G401.6 (cell line): Measurements from ENCODE around the gene ZSWIM5.
"Not testable (repeated sequence)": the region's sequence is repeated elsewhere in the genome, so short reads cannot be mapped to it uniquely, and the experiment has no call there.

Source experiments
- FAIRE-seq: peaks from 2 replicates; lab custom pipeline; 2012; peaks lifted over from hg19 to GRCh38; lab: Jason Lieb, UNC

ZSWIM5 gene

DNA sequence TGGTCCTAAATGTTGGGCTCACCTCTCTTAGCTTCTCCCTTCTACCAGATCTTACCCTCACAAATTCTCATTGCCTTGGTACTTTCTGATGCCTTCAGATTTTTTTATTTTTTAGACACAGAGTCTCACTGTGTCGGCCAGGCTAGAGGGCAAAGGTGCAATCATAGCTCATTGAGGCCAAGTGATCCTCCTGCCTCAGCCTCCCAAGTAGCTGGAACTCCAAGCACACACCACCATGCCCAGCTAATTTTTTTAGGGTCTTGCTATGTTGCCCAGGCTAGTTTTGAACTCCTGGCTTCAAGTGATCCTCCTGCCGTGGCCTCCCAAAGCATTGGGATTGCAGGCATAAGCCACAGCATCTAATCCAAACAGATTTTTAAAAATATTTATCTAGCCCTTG is 69.4 kb downstream of the ZSWIM5 start:
- no peak for FAIRE-seq

DNA sequence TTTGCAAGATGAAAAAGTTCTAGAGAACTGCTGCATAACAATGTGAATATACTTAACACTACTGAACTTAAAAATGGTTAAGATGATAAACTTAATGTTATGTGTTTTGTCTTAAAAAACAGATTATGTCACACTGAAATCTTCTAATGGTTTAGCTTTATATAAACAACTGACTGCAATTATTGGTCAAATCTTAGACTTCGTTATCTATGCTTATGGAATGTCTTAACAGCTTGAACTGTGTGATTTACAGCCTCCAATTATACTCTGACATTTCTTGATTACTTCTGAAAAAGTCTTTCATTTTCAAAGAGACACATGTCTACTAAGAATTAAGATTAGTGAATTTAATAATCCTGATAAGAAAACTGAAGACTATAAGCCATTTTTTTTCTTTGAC is 71.1 kb downstream of the ZSWIM5 start:
- FAIRE-seq = no peak

DNA sequence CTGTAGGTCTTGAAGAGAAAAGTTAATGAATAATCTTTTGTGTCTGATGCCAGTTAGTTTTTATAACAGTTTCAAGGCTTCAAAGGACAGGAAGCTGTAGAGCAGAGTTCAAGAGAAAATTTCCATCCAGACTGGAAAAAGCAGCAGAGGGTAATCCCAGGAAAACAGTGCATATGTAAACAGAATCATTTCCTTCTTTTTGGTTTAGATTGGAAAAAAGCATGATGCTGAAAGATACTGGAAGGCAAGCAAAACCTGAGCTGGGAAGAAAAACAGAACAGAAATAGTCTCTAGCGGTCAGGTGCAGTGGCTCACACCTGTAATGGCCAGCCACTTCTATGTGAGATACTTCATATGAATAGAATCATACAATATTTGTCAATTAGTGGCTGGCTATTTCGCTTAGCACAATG is 71.9 kb downstream of the ZSWIM5 start:
- FAIRE-seq = no peak

DNA sequence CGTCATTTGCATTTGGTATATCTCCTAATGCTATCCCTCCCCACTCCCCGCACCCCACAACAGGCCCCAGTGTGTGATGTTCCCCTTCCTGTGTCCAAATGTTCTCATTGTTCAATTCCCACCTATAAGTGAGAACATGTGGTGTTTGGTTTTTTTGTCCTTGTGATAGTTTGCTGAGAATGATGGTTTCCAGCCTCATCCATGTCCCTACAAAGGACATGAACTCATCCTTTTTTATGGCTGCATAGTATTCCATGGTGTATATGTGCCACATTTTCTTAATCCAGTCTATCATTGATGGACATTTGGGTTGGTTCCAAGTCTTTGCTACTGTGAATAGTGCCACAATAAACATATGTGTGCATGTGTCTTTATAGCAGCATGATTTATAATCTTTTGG is 73.7 kb downstream of the ZSWIM5 start:
- not testable (repeated sequence) for FAIRE-seq

DNA sequence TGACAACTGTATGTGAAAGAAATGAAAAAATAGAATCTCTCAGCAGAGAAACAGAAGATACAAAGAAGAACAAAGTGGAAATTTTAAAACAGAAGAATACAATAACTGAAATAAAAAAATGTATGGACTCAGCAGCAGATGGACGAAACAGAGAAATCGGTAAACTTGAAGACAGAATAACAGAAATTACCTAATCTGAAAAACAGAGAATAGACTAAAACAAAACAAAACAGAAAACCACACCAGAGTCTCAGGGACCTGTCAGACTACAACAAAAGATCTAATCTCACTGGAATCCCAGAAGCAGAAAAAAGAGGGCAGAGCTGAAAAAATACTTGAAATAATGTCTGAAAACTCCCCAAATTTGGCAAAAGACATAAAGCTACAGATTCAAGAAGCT is 83.0 kb downstream of the ZSWIM5 start:
- no peak for FAIRE-seq

DNA sequence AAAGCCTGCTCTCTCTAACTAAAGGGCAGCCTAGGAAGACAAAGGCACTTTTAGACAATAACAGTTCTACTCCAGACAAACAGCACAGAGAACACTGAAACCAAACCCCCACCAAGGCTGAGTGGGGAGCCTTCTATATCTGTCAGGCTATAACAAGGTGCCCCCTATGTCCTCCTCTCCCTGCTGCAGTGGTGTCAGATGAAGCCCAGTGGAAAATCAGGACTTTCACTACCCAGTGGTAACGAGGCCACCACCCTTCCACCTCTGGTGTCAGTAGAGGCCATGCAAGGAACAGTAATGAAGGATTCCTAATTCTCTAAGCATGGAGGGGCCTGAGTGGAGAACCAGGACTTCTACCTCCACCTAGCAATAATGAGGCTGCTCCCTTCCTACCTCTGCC is 83.7 kb downstream of the ZSWIM5 start:
- no peak for FAIRE-seq

DNA sequence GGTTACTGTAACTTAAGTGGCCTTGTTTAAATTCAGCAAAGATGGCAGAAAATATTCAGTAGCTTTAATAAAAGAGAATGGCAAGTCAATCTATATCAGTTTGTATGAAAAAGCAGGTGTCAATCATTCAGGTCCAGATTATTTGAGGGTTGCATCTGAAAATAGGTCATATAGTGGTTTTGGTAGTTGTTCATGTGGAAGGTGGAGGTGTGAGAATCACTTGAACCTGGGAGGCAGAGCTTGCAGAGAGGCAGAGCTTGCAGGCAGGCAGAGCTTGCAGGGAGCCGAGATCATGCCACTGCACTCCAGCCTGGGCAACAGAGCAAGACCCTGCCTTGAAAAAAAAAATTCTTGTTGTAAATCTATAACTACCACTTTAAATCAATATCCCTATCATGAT is 88.6 kb downstream of the ZSWIM5 start:
- FAIRE-seq = no peak

DNA sequence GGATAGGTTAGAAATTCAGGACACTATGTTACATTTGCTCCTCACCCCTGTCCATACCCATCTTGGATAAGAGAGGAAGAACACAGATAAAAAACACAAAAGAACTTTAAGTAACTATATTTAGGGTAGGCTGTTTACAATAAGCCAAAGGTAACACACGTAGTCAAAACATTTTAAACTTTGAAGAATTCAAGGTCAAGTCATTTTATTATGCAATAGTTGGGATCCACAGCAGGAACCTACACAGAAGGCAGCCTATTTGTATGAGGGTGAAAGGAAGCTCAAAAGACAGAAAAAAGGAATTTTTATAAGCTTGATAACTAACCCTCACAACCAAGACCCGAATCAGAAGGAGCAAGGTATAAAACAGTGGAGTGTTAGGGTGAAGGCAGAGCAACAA is 89.6 kb downstream of the ZSWIM5 start:
- no peak for FAIRE-seq

DNA sequence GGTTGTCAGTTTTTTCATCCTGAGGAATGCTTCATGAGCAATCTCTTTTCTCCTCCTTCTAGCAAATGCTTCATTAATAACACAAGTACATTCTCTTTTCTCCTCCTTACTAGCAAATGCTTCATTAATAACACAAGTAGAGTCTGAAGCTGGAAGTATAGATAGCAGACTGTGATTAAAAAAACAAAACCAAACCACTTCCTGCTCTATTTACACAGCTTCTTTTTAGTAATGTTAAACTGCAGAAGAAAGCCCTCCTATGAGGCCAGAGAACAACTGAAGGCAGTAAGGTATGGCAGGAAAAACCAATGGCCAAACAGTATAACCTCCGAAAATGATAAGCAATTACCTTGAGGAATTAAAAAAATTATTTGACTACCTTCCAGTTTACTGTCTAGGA is 90.1 kb downstream of the ZSWIM5 start:
- no peak for FAIRE-seq

DNA sequence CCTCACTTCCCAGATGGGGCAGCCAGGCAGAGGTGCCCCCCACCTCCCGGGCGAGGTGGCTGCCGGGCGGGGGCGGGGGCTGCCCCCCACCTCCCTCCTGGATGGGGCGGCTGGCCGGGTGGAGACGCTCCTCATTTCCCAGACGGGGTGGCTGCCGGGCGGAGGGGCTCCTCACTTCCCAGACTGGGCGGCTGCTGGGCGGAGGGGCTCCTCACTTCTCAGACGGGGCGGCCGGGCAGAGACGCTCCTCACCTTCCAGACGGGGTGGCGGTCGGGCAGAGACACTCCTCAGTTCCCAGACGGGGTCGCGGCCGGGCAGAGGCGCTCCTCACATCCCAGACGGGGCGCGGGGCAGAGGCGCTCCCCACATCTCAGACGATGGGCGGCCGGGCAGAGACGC is 91.2 kb downstream of the ZSWIM5 start:
- not testable (repeated sequence) for FAIRE-seq

DNA sequence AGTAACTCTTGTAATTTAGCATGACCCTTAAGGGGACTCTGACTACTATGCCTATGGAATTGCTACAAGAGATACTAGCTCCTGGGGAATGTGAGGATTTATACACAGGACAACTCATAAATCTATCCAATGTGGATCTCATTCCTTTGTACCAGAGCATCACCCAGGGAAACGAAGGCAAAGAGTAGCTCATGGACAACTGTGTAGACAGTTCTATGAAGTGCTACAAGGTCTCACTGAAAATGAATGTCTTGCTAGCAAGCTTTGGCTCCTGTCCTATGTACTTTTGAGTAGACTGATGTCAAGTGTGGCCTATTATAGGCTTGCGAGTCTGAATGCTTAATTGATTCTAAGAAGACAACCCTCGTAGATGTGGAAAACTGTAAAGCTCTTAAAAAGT is 93.7 kb downstream of the ZSWIM5 start:
- no peak for FAIRE-seq

DNA sequence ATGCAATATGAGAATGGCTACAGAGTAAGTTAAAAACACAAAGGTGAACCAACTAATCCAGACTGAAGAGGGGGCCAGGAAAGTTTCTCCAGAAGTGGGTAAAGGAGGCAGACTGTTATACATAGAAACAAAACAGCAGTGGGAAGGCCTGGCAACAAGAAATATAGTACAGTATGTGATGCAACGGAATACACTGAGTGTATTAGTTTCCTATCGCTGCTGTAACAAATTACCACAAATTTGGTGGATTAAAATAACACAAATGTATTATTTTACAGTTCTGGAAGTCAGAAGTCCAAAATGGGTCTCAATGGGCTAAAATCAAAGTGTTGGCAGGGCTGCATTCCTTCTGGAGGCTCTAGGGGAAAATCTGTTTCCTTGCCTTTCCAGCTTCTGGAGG is 95.2 kb downstream of the ZSWIM5 start:
- no peak for FAIRE-seq

DNA sequence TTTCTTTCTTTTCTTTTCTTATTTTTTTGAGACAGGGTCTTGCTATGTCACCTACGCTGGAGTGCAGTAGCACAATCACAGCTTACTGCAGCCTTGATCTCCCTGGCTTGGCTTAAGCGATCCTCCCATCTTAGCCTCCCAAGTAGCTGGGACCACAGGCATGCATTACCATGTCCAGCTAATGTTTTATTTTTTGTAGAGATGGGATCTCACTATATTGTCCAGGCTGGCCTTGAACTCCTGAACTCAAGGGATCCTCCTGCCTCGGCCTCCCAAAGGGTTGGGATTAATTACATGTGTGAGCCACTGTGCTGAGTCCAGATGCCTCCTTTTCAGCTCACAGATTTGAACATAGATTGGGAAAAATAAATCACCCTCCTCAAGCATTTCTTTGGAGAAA is 98.6 kb downstream of the ZSWIM5 start:
- FAIRE-seq = no peak

DNA sequence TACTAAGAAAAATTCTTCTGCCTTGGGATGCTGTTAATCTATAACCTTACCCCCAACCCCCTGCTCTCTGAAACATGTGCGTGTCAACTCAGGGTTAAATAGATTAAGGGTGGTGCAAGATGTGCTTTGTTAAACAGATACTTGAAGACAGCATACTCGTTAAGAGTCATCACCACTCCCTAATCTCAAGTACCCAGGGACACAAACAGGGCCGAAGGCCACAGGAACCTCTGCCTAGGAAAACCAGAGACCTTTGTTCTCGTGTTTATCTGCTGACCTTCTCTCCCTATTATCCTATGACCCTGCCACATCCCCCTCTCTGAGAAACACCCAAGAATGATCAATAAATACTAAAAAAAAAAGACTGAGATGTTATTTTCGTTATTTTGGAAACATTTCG is 99.5 kb downstream of the ZSWIM5 start:
- FAIRE-seq = not testable (repeated sequence)

DNA sequence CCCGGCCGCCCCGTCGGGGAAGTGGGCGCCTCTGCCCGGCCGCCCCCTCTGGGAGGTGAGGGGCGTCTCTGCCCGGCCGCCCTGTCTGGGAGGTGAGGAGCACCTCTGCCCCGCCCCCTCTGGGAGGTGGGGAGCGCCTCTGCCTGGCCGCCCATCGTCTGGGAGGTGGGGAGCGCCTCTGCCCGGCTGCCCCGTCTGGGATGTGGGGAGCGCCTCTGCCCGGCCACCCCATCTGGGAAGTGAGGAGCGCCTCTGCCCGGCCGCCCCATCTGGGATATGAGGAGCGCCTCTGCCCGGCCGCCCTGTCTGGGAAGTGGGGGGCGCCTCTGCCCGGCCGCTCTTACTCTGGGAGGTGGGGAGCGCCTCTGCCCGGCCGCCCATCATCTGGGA is 100.3 kb downstream of the ZSWIM5 start:
- FAIRE-seq = not testable (repeated sequence)

DNA sequence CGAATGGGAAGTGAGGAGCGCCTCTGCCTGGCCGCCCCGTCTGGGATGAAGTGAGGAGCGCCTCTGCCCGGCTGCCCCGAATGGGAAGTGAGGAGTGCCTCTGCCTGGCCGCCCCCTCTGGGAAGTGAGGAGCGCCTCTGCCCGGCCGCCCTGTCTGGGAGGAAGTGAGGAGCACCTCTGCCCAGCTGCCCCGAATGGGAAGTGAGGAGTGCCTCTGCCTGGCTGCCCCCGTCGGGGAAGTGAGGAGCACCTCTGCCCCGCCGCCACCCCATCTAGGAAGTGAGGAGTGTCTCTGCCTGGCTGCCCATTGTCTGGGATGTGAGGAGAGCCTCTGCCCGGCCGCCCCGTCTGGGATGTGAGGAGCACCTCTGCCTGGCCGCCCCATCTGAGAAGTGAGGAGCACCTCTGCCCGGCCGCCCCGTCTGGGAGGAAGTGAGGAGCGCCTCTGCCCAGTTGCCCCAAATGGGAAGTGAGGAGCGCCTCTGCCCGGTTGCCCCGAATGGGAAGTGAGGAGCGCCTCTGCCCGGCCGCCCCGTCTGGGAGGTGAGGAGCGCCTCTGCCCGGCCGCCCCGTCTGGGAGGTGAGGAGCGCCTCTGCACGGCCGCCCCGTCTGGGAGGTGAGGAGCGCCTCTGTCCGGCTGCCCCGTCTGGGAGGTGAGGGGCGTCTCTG is 100.8 kb downstream of the ZSWIM5 start:
- not testable (repeated sequence) for FAIRE-seq

DNA sequence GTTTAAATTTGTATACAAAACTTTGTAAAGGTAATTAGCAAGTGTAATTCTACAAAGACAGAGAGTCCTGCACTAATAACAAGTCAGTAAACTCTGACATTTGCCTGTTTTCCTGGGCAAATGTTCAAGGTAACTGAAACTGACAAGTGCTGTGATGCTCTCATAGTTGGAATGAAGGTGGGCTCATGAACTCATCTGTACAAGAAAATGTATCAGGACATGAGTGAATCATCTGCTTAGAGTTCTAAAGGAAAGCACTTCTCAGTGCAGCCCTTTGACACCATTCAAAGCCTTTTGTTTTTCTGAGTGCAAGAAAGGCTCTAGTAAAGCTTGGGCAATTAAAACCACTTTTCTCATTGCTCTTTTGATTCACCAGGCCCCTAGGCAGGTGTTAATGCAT is 102.9 kb downstream of the ZSWIM5 start:
- no peak for FAIRE-seq

DNA sequence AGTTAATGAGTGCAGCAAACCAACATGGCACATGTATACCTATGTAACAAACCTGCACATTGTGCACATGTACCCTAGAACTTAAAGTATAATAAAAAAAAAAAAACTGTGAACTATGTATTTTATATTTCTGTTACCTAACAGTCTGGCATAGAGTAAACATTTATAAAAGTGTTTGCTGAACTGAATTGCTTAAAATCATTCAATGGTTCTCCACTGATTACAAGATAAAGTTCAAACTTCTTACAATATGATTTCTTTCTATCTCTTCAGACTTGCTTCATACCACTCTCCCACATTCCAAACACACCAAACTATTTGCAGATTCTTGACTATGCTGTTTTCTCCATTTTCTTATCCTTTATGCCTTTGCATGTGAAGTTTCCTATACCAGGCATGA is 104.5 kb downstream of the ZSWIM5 start:
- FAIRE-seq = no peak

DNA sequence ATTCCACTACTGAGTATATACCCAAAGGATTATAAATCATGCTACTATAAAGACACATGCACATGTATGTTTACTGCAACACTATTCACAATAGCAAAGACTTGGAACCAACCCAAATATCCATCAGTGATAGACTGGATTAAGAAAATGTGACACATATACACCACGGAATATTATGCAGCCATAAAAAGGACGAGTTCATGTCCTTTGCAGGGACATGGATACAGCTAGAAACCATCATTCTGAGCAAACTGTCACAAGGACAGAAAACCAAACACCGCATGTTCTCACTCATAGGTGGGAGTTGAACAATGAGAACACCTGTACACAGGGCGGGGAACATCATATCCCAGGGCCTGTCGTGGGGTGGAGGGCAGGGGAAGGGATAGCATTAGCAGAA is 104.9 kb downstream of the ZSWIM5 start:
- not testable (repeated sequence) for FAIRE-seq

DNA sequence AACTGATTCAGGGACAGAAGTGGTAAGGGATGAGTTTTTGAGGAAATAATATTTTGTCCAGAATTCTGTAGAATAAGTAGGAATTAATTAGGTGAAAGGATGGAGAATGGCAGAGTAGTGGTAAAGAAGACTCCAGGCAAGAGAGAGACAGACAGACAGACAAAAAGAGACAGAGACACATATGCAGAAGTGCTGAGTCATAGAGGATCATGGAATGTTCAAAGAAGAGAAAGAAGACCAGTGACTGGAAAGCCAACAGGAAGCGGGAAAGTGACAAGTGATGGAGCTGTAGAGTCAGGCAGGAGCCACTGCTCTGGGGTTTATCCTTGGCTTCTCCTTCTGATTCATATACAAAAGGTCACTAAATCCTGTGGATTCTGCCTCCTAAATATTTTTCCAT is 108.5 kb downstream of the ZSWIM5 start:
- no peak for FAIRE-seq

DNA sequence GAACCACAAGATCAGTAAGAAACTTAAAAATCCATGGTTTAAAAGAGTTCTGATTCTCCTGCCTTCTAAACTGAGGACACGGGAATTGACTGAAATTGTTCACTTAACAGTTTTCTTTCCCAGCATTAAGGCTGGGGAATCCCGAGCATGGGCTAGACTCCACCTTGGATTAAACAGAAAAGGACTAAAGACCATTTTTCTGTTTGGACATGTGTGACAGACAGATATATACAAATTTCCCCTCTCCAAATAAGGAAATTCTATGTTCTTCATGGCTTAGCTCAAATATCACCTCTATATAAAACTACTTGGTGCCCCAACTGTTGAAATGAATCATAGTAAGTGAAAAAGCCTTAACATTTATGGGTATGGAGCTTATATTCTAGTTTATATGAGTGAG is 109.3 kb downstream of the ZSWIM5 start:
- FAIRE-seq = no peak

DNA sequence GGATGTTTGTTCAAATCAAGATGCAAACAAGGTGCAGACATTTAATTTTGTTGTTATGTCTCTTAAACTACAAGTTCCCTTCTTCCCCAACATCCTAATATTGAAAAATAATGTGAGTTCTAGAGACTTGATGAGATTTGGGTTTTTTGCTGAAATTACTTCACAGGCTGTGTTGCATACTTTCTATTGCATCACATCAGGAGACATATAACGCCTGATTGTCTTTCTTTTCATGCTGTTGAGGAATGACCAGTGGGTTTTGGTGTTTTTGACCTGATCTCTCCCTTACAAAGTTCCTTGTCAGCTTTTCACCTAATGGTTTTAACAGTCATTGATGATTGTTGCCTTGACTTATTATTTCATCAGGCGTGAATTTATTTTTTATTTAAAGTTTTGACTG is 111.0 kb downstream of the ZSWIM5 start:
- no peak for FAIRE-seq

DNA sequence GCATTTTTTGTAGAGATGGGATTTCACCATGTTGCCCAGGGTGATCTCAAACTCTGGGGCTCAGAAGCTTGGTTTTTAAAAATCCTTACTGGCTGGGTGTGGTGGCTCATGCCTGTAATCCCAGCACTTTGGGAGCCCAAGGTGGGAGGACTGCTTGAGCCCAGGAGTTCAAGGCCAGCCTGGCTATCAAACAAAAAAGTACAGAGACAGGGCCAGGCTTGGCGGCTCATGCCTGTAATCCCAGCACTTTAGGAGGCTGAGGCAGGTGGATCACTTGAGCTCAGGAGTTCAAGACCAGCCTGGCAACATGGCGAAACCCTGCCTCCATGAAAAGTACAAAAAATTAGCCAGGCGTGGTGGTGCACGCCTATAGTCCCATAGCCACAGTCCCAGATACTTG is 112.0 kb downstream of the ZSWIM5 start:
- FAIRE-seq = not testable (repeated sequence)

DNA sequence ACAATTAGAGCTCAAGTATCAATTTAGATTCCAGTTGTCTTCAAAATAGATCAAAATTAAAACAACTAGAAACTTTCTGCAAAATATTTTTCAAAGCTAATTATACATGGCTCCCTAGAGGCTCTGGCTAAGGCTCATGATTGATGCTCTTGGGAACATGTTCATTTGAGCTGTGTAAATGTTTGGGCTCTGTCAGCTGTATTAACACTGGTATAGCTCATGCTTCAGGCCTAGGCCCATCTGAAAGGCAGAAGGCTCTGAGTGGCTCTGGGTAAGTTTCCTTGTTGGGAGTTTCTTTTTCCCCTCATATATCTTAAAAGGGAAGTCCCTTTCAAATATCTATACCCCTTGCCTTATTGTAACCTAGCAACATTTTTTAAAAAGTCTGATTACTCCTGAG is 113.1 kb downstream of the ZSWIM5 start:
- no peak for FAIRE-seq

DNA sequence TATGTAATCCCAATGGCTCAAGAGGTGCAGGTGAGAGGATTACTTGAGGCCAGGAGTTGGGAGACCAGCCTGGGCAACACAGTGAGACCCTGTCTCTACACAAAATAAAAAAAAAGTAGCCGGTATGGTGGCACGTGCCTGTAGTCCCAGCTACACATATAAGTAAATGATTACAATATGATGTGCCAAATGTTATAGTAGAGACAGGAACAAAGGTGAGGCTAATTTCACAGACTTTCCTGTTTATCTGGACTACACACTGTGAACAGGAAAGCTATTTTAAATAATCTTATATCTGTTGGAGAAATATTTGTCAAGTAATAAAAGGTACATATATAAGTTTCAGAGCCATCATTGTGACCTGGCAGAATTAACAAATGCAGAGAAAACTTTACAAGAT is 116.7 kb downstream of the ZSWIM5 start:
- FAIRE-seq = no peak
